ENCODE data around the gene ADAMTSL5.

- TF ChIP-seq POLR2AphosphoS5 (IDR thresholded peaks at IDR 0.05), result no peak
- TF ChIP-seq CTCF (IDR thresholded peaks at IDR 0.05), result no peak
Observed at GRCh38 chr19:1518471-1518870, 5.7 kb upstream of the ADAMTSL5 start.

Data from suprapubic skin (tissue), 3 donors.